GM12878 (cell line): ENCODE measurements around the gene CDKL2. TPM values are rescaled to one million over a fixed set of nuclear protein-coding genes. Genes with fewer than 3 reads are reported as not detected.

Experiments used
- ATAC-seq: fragments of 200-7000 bp; cut with Tn5 transposase; 3 replicates; pipeline ENCODE4 v1.9.1; 2020; ENCODE audit warnings: mild to moderate bottlenecking, moderate library complexity
- BruUV-seq: library from RNA; stranded (reverse); fragments of 400-500 nt; replicated peaks from 2 replicates; lab custom pipeline; 2021; lab: Mats Ljungman, UMichigan
- CTCF ChIA-PET: fragments of 300-600 bp; sonication (Branson Sonifier 250); formaldehyde crosslinking; extraction: SDS; loops from one replicate; lab custom pipeline; 2021; ENCODE audit warnings: inconsistent platforms; lab: Yijun Ruan, JAX
- POLR2A ChIA-PET: fragments of 350-600 bp; formaldehyde crosslinking; extraction: SDS; loops from one replicate; lab custom pipeline; 2021; ENCODE audit warnings: inconsistent platforms; lab: Charles Lee
- RAD21 ChIA-PET: fragments of 300-600 bp; sonication (Branson Sonifier 250); formaldehyde crosslinking; loops from one replicate; lab custom pipeline; 2023; ENCODE audit warnings: antibody characterized with exemption; ENCODE audit not compliant: unreplicated experiment; lab: Charles Lee
- SMC1A ChIA-PET: fragments of 300-600 bp; sonication (Branson Sonifier 250); formaldehyde crosslinking; loops from one replicate; lab custom pipeline; 2023; ENCODE audit not compliant: unreplicated experiment, uncharacterized antibody; lab: Charles Lee
- DNase-seq: peaks from one replicate; pipeline ENCODE4 v3.0.0-alpha.2; 2011; ENCODE audit warnings: low read depth, low spot score
- FAIRE-seq: peaks from 3 replicates; lab custom pipeline; 2011; peaks lifted over from hg19 to GRCh38; lab: Jason Lieb, UNC
- H2AFZ ChIP-seq: 2 replicates; pipeline ENCODE4 v1.6.0; 2011; ENCODE audit warnings: low read depth, low read length, control low read depth; ENCODE audit not compliant: control insufficient read depth
- H3K27ac ChIP-seq: 2 replicates; pipeline ENCODE4 v1.5.1; 2011; ENCODE audit warnings: control low read depth; ENCODE audit not compliant: control insufficient read depth, insufficient read depth
- H3K27me3 ChIP-seq, 2 experiments: replicated peaks in 1 of 2; 2 replicates each; pipeline versions ENCODE4 v1.6.0 to v1.6.1; 2011; ENCODE audit warnings: low read length in 1 of 2; ENCODE audit not compliant: control insufficient read depth in 2 of 2, insufficient read depth in 2 of 2
- H3K36me3 ChIP-seq, 2 experiments: 2 replicates each; pipeline ENCODE4 v1.5.1; 2011; ENCODE audit warnings: low read length in 1 of 2; ENCODE audit not compliant: control insufficient read depth in 2 of 2, insufficient read depth in 2 of 2
- H3K4me1 ChIP-seq: 2 replicates; pipeline ENCODE4 v1.6.1; 2011; ENCODE audit warnings: mild to moderate bottlenecking, low read length, moderate library complexity, mixed read lengths; ENCODE audit not compliant: control insufficient read depth, insufficient read depth
- H3K4me2 ChIP-seq: 2 replicates; pipeline ENCODE4 v1.6.0; 2011; ENCODE audit warnings: control low read depth; ENCODE audit not compliant: control insufficient read depth, insufficient read depth
- H3K4me3 ChIP-seq: fragments of 200-600 bp; sonication (generic); 2 replicates; pipeline ENCODE4 v1.5.1; 2016
- H3K79me2 ChIP-seq: 2 replicates; pipeline ENCODE4 v1.6.0; 2011; ENCODE audit warnings: low read length; ENCODE audit not compliant: control insufficient read depth, insufficient read depth
- H3K9ac ChIP-seq: 2 replicates; pipeline ENCODE4 v1.8.0; 2011; ENCODE audit warnings: low read length, control low read depth, mixed read lengths; ENCODE audit not compliant: control insufficient read depth, insufficient read depth
- H3K9me3 ChIP-seq: replicated peaks from 3 replicates; pipeline ENCODE4 v1.5.1; 2011; ENCODE audit warnings: mild to moderate bottlenecking, low read length; ENCODE audit not compliant: control insufficient read depth, insufficient read depth
- H4K20me1 ChIP-seq: 2 replicates; pipeline ENCODE4 v1.6.0; 2011; ENCODE audit not compliant: control insufficient read depth, insufficient read depth
- E2F4 ChIP-seq: IDR thresholded peaks from 2 replicates; pipeline ENCODE4 v1.6.1; 2012; ENCODE audit warnings: low read depth, low read length, improper control_type of control experiment
- EP300 ChIP-seq, 2 experiments: fragments of 150-350 bp in 1 of 2; IDR thresholded peaks; 2 replicates each; pipeline ENCODE4 v1.6.1; 2011 to 2012; ENCODE audit warnings: low read depth in 2 of 2, low read length in 2 of 2, borderline replicate concordance in 1 of 2, improper control_type of control experiment in 1 of 2, inconsistent platforms in 1 of 2; ENCODE audit not compliant: control insufficient read depth in 1 of 2
- SKIL ChIP-seq: fragments of 450-650 bp; IDR thresholded peaks from 2 replicates; pipeline ENCODE4 v1.6.1; 2017; ENCODE audit warnings: mild to moderate bottlenecking, low read depth, inconsistent platforms; ENCODE audit not compliant: poor library complexity, severe bottlenecking
- TCF12 ChIP-seq: IDR thresholded peaks from 2 replicates; pipeline ENCODE4 v1.6.1; 2011; ENCODE audit warnings: low read depth, mild to moderate bottlenecking, low read length
- whole genome bisulfite sequencing: methylation state at CpG from one replicate; pipeline ENCODE4 v1.1.6; 2016; ENCODE audit warnings: low lambda C conversion rate; ENCODE audit not compliant: insufficient replicate concordance, insufficient coverage; ENCODE audit errors: missing lambda C conversion rate; 5-methylcytosine and 5-hydroxymethylcytosine counted together
- in situ Hi-C: fragments of 300-500 bp; cut with MboI; formaldehyde crosslinking; loops from 9 replicates; pipeline ENCODE4 v1.14.3; 2018; ENCODE audit warnings: mixed read lengths
- intact Hi-C: fragments of 100-400 bp; cut with micrococcal nuclease; formaldehyde crosslinking; loops from one replicate; pipeline ENCODE4 v1.14.2; 2022; ENCODE audit not compliant: unreplicated experiment
- polyA plus RNA-seq, 11 experiments: library from polyadenylated mRNA; depleted of rRNA in 4 of 11; unstranded in 6 of 11; stranded (reverse) in 5 of 11; fragments of >200 nt; fragmentation: Nextera tagmentation in 4 of 11; fragmentation: Illumina TruSeq in 1 of 11; extraction: Ambion mirVana in 4 of 11; extraction: Trizol in 1 of 11; gene quantifications; 1 replicate in 1 of 11; 2 replicates in 10 of 11; pipeline versions ENCODE4 v1.2.1 to v1.2.3, GENCODE V29; 2011 to 2016; ENCODE audit warnings: inconsistent platforms in 2 of 11, missing spikeins in 2 of 11, low read depth in 1 of 11
- total RNA-seq, 4 experiments: library from RNA; depleted of rRNA in 3 of 4; stranded (reverse); fragments of >200 nt in 3 of 4; fragmentation: Illumina TruSeq in 1 of 4; extraction: Trizol in 1 of 4; gene quantifications; 2 replicates each; pipeline versions ENCODE4 v1.2.1 to v1.2.3, GENCODE V29; 2013 to 2021

CDKL2 gene
- total and polyA plus RNA-seq, 10 of the 15 experiments (the other 5 are each of a cell fraction or from before 2014, with no cell fraction given) = 0.05 to 0.24 (median 0.06) TPM; not detected in 7

- H3K27ac ChIP-seq = no peak overlapping the region
- 41% methylated on average over 5 of the region's 5 CpGs for WGBS
- no peaks in the 10 kb centered on the region for H4K20me1 ChIP-seq
- in situ Hi-C loops = no loop called here
- no TSS peak for BruUV-seq
- ATAC-seq (no peak), DNase-seq (no peak), FAIRE-seq (no peak)
- no peak overlapping the region for H3K9ac ChIP-seq
- no peak overlapping the region for H3K4me2 ChIP-seq
- ChIA-PET RAD21 (no interaction called here), POLR2A (no interaction called here), SMC1A (no interaction called here), CTCF (no interaction called here)
- H3K4me3 ChIP-seq = no peak overlapping the region
- no peaks in the 10 kb centered on the region for H3K4me1 ChIP-seq
- H3K27me3 ChIP-seq = no peaks in the 10 kb centered on the region
- H3K79me2 ChIP-seq = no peaks in the 10 kb centered on the region
- no peaks in the 10 kb centered on the region for H3K36me3 ChIP-seq
- no peak for TF ChIP-seq SKIL
- no peak for TF ChIP-seq E2F4
- TF ChIP-seq TCF12 = no peak
- TF ChIP-seq EP300 (IDR thresholded peaks at IDR 0.05; ENCODE audit: borderline replicate concordance in 1 of 2, control insufficient read depth in 1 of 2, low read depth in 2 of 2, low read length in 2 of 2) = no peak
- no peak overlapping the region for H2AFZ ChIP-seq
- no peaks in the 10 kb centered on the region for H3K9me3 ChIP-seq
- intact Hi-C loops = no loop called here
Observed at GRCh38 chr4:75623026-75623425, 7.3 kb downstream of the CDKL2 start.
